ENCODE results near the gene IGF1R. TPM values are rescaled to one million over a fixed set of nuclear protein-coding genes. Genes with fewer than 3 reads are reported as not detected.

IGF1R gene
- total and polyA plus RNA-seq, 2 of the 8 experiments (the other 6 are each of a cell fraction or from before 2014, with no cell fraction given) = 32.9 to 109 TPM

GRCh38 chr15:98853617-98854420, 205.5 kb downstream of the IGF1R start (continued):
- no peak for TF ChIP-seq CTCF (IDR thresholded peaks at IDR 0.05; ENCODE audit: control extremely low read depth in 1 of 3, insufficient read depth in 1 of 3, low read depth in 1 of 3, low read length in 3 of 3)
- no peak for TF ChIP-seq ATF2 (IDR thresholded peaks at IDR 0.05; ENCODE audit: low read length)
- TF ChIP-seq RBBP5 (IDR thresholded peaks at IDR 0.05; ENCODE audit: borderline replicate concordance, low read depth, low read length) = no peak
- no peak for TF ChIP-seq BRCA1 (IDR thresholded peaks at IDR 0.05; ENCODE audit: low read depth, low read length)
- no peak for TF ChIP-seq SUZ12 (IDR thresholded peaks at IDR 0.05; ENCODE audit: low read length)
- no peak for TF ChIP-seq RAD21 (IDR thresholded peaks at IDR 0.05 in 1 of 2, conservative IDR thresholded peaks at IDR 0.05 in 1 of 2; ENCODE audit: low read depth in 2 of 2, low read length in 2 of 2)
- no peak for TF ChIP-seq SP1 (IDR thresholded peaks at IDR 0.05; ENCODE audit: low read depth, low read length)
